Measurements from ENCODE around the gene APOA4. TPM values are rescaled to one million over a fixed set of nuclear protein-coding genes. Genes with fewer than 3 reads are reported as not detected.
A peak's percentile ranks its signal among the peaks of the same experiment; 100 is the strongest.

The APOA4 gene
- total and polyA plus RNA-seq, 2 of the 13 experiments (the other 11 are each of a cell fraction or from before 2014, with no cell fraction given), result 3.8 to 7.2 TPM

GRCh38 chr11:116808262-116809175 lies 14.6 kb downstream of the APOA4 start (continued):
- peak; percentile 70 for TF ChIP-seq ZNF574 (CRISPR knock-in tag; IDR thresholded peaks at IDR 0.05)
- no peak for TF ChIP-seq ZNF597 (CRISPR knock-in tag; IDR thresholded peaks at IDR 0.05)
- TF ChIP-seq THAP11 (CRISPR knock-in tag; IDR thresholded peaks at IDR 0.05), result peak; percentile 58; the same call in 1 of the 2 replicates
- TF ChIP-seq RFX3 (CRISPR knock-in tag; IDR thresholded peaks at IDR 0.05), result no peak; the same call in 1 of the 2 replicates
- TF ChIP-seq DNMT3B (CRISPR knock-in tag; conservative IDR thresholded peaks at IDR 0.05), result no peak
- no peak; the same call in 1 of the 2 replicates for TF ChIP-seq MTA1 (CRISPR knock-in tag; IDR thresholded peaks at IDR 0.05; ENCODE audit: borderline replicate concordance)
- TF ChIP-seq SIN3B (IDR thresholded peaks at IDR 0.05; ENCODE audit: low read length), result no peak; the same call in 1 of the 2 replicates
- TF ChIP-seq ELK4 (CRISPR knock-in tag; IDR thresholded peaks at IDR 0.05; ENCODE audit: borderline replicate concordance), result no peak
- peak; percentile 27; the same call in 1 of the 2 replicates for TF ChIP-seq ZNF670 (CRISPR knock-in tag; IDR thresholded peaks at IDR 0.05; ENCODE audit: borderline replicate concordance)
- peak; percentile 86 for TF ChIP-seq DPF2 (CRISPR knock-in tag; IDR thresholded peaks at IDR 0.05; ENCODE audit: borderline replicate concordance, low read depth)
- TF ChIP-seq ZNF274 (CRISPR knock-in tag; IDR thresholded peaks at IDR 0.05), result no peak
- TF ChIP-seq IKZF4 (CRISPR knock-in tag; IDR thresholded peaks at IDR 0.05; ENCODE audit: borderline replicate concordance, low read depth, not compliant biosample characterization), result no peak
- peak; percentile 94 for TF ChIP-seq THRA (CRISPR knock-in tag; IDR thresholded peaks at IDR 0.05; ENCODE audit: borderline replicate concordance)
- no peak for TF ChIP-seq ZNF782 (CRISPR knock-in tag; IDR thresholded peaks at IDR 0.05; ENCODE audit: borderline replicate concordance)
- TF ChIP-seq ATF4 (CRISPR knock-in tag; IDR thresholded peaks at IDR 0.05), result peak in 1 of 2 experiments; percentile 65; a peak in 2 of 4 replicates
- TF ChIP-seq KDM1A (CRISPR knock-in tag; IDR thresholded peaks at IDR 0.05), result peak; percentile 87
- TF ChIP-seq ZNF607 (CRISPR knock-in tag; IDR thresholded peaks at IDR 0.05; ENCODE audit: borderline replicate concordance), result 0 out of 2 replicates have a peak, but pooled peaks have one; percentile 17
- peak; percentile 66; the same call in 1 of the 2 replicates for TF ChIP-seq SMAD3 (CRISPR knock-in tag; IDR thresholded peaks at IDR 0.05)
- peak; percentile 99 for TF ChIP-seq FOXA3 (CRISPR knock-in tag; IDR thresholded peaks at IDR 0.05)
- no peak for TF ChIP-seq ZBTB1 (CRISPR knock-in tag; IDR thresholded peaks at IDR 0.05; ENCODE audit: borderline replicate concordance)

Measured in HepG2 (cell line).